Breast epithelium (tissue), 3 donors: ENCODE results near the gene ADCY4.

Source experiments
- POLR2A ChIP-seq: fragments of 450-650 bp; IDR thresholded peaks from one replicate; pipeline ENCODE4 v1.6.1; 2016; ENCODE audit warnings: antibody characterized with exemption, mild to moderate bottlenecking, moderate library complexity
- POLR2AphosphoS5 ChIP-seq, 3 donors: sonication (generic); formaldehyde crosslinking; IDR thresholded peaks; one replicate each; pipeline ENCODE4 v1.6.1; 2017; ENCODE audit warnings: antibody characterized with exemption in 3 of 3
- TF ChIP-seq, protein P1 (sequence below), 3 donors: fragments of 450-650 bp; IDR thresholded peaks; one replicate each; pipeline ENCODE4 v1.5.1; 2016 to 2017; ENCODE audit warnings: antibody characterized with exemption in 3 of 3, mild to moderate bottlenecking in 3 of 3, moderate library complexity in 3 of 3

DNA sequence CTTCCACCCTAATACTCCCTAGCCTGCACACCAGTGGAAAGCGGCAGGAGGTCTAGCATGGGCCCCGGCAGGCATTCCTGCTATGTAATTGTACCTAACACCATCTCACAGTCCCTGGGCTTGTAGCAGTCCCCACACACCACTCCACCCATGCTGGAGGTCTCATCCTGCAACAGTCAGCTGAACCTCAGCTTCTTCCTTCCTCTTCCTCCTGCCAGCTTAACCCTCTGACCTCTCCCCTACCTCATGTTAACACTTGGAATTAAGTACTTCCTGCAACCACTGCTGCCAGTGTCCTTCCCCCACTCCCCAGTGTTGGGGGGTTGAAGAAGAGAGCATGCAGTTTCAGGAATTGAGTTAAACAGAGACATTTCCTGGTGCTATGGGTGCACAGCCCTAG lies 7.6 kb downstream of the ADCY4 start:
- TF ChIP-seq, protein P1, sequence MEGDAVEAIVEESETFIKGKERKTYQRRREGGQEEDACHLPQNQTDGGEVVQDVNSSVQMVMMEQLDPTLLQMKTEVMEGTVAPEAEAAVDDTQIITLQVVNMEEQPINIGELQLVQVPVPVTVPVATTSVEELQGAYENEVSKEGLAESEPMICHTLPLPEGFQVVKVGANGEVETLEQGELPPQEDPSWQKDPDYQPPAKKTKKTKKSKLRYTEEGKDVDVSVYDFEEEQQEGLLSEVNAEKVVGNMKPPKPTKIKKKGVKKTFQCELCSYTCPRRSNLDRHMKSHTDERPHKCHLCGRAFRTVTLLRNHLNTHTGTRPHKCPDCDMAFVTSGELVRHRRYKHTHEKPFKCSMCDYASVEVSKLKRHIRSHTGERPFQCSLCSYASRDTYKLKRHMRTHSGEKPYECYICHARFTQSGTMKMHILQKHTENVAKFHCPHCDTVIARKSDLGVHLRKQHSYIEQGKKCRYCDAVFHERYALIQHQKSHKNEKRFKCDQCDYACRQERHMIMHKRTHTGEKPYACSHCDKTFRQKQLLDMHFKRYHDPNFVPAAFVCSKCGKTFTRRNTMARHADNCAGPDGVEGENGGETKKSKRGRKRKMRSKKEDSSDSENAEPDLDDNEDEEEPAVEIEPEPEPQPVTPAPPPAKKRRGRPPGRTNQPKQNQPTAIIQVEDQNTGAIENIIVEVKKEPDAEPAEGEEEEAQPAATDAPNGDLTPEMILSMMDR (IDR thresholded peaks at IDR 0.05): no peak
- TF ChIP-seq POLR2A (no peak), POLR2AphosphoS5 (IDR thresholded peaks at IDR 0.05) (no peak)
